H4 (cell line): ENCODE measurements around the gene CA5B. TPM values are rescaled to one million over a fixed set of nuclear protein-coding genes. Genes with fewer than 3 reads are reported as not detected.
"Not testable (repeated sequence)": the region's sequence is repeated elsewhere in the genome, so short reads cannot be mapped to it uniquely, and the experiment has no call there.

ENCODE experiments used
- DNase-seq: peaks from one replicate; pipeline ENCODE4 v3.0.0-alpha.2; 2015; ENCODE audit warnings: low spot score
- total RNA-seq: library from RNA; depleted of rRNA; stranded (reverse); fragments of >200 nt; shearing (Covaris generic); gene quantifications from 2 replicates; pipeline ENCODE4 v1.2.3, GENCODE V29; 2014; rRNA removed

Gene CA5B
- total RNA-seq, 1 experiment from 2014 or later, result 6.0 TPM

DNA sequence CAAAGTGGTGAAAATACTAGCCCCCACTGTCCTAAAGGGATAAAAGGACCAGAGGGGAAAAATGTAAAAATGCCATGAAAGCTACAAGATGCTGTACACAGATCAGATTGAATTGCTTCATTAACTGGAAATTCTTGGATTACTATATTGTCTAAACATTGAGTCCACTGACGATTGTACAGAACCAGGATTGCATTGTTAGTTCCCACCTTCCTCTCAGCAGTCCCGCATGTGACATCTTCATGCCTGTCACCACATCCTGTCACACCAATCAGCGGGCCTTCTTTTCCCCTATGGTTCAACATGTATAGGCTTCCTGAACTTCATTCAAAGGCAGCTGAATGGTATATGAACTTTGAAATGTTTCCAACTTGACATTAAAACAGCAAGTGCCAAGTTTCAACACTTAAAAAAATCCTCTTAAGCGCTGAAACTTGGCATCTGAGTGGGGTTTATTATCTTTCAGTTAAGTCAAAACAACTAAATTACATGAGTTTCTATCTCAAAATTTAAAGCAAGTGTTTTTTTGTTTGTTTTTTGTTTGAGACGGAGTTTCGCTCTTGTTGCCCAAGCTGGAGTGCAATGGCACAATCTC is 76.8 kb downstream of the CA5B start:
- no peak for DNase-seq

DNA sequence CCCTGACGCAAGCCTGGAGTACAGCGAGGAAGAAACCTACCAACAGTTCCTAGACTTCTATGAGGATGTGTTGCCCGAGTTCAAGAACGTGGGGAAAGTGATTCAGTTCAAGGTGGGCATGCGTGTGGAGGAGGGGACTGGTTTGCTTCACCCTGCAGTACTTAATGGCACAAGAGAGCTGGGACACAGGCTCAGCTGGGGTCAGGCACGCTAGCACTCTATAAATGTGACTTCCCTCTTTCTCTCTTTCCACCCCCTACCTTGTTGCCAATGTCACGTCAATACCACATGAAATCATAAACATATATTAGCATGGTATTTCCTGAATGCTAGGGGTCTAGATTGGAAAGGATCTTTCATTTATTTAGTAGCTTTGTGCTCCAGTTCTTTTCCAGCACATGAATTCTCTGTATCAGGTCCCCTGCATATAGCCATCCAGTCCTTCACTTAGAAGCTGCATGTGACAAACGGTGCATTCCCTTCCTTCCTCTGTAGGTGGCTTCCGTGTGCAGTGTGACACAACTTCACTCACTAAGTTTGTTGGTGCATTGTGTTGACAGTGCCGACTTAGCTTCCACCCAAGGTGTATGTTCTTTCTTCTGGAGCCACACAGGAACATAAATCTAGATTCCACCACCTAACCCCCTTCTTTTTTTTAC is 77.8 kb downstream of the CA5B start:
- DNase-seq, result peak; percentile 57

DNA sequence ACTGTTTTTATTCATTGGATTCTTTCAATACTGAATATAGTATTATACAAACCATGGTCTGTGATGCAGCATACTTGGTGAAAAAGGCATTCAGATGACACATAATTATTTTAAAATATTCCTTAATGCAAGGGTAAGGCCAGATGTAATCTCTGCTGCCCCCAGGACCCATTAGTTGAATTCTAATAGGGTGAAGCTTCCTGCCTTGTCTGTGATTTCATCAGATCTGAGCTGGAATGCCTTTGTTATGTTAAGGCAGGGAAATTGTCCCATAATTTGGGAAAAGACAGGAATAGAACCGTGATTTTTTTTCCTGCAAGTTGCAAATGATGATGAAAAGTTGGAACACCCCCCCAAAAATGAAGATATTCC is 78.4 kb downstream of the CA5B start:
- no peak for DNase-seq

DNA sequence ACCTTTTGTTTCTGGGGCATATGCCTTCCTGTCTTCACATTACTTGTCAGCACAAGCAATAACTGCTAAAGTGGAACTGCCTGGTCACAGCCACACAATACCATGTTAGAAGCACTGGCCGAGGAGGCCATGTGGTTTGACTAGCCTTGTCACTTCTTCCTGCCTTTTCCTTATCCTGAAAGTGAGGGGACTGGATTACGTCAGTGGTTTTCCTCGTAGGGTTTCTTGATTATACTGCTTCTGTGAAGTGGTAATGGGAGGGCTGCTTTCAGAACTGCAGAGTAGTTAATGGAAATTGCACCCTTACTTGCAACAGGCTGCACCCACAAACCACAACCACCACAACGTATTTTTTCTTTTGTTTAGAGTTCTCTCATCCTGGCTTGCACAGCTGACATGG is 78.8 kb downstream of the CA5B start:
- DNase-seq, result peak; percentile 73

DNA sequence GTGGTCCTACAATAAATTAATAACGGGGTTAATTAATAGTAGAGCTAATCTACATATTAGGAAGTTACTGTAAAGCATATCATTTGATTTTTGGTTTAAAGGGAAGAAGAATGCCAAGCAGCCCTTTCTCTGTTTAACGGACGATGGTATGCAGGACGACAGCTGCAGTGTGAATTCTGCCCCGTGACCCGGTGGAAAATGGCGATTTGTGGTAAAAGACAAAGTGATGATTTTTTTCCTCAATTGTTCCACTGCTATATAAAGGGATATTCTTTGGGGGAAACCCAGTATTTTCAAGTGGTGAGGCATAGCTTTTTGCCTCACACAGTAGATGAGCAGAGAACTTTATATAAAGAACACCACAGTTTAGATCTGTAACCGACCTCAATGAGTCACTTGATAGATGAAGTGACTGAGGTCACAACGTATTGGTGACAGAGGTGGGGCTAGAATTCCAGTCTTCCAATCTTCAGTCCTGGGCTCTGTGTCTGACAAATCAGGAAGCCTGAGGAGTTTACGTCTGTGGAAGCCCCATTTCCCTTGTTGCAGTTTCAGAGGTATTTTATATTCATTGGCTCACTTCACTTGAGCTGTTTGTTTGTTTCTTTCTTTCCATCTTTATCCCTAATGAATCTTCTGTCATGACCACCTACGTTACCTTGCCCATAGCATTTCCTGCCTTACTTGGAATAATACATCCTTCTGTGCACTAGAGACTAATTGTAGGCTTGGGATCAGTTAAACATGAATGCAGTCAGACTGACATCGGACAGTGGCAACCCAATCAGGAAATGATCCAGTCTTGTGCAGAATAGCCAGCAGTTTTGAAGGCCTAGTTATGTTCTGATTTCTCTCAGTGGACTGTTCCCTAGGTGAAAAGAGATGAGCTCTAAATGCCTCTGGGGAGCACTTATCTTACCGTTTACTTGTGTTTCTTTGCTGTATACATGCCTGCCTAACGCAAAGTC is 82.3 kb downstream of the CA5B start:
- DNase-seq, result peak; percentile 43

DNA sequence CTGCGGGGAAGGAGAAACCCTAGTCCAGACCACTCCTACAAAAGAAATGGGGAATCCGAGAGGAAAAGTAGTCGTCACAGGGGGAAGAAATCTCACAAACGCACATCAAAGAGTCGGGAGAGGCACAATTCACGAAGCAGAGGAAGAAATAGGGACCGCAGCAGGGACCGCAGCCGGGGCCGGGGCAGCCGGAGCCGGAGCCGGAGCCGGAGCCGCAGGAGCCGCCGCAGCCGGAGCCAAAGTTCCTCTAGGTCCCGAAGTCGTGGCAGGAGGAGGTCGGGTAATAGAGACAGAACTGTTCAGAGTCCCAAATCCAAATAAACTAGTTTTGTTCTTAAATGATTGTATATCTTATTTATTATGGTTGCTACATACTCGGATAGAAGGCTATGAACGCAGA is 84.9 kb downstream of the CA5B start:
- DNase-seq, result no peak

DNA sequence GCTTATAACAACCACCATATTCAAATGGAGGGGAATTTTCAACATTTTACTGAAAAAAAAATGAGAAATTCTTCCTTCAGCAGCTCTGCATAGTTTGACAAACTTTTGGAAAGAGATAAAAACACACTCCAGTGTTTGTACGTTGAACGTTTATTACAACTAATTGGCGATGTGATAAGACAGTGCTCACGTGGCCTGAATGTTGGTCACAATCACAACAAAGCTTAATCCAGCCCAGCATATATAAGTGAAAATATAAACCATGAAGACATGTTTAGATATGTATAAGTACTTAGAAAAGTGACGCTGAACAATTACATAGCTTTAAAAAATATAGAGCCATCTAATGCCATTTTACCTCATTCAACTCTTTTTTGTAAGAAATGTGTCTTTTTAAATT is 87.9 kb downstream of the CA5B start:
- no peak for DNase-seq

DNA sequence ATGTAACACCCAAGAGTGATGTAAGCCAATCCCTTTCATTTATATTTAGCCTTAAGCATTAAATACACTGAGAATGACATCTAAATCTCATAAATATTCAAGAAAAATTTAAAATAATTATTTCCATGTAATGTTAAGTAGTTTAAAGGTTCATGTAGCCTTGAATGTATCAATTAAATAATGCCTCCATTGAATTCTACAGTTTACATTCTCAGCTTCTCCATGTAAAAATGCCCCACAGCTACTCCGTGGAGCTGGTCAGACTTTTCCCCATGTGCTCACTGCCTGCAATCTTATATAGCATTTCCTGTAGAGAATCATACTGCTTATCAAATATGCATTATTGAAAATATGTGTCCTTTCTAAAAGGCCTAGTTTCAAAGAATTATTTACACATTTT is 91.1 kb downstream of the CA5B start:
- no peak for DNase-seq

DNA sequence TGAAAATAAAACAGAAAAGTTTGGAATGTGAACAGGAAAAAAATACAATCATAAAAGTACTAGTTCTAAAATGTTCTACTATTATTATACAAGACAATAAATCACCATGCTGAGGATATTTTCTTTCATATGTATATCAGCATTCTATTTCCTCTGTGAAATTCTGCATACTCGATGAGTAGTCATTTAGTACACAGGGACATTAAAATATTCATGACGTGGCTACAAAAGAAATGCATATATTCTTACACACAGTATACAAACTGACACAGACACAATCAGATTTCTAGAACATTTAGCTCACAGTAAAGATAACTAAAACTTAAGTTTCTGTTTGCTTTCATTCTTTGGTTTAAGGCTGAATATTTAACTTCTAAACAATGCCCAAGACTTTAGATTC is 93.3 kb downstream of the CA5B start:
- not testable (repeated sequence) for DNase-seq

DNA sequence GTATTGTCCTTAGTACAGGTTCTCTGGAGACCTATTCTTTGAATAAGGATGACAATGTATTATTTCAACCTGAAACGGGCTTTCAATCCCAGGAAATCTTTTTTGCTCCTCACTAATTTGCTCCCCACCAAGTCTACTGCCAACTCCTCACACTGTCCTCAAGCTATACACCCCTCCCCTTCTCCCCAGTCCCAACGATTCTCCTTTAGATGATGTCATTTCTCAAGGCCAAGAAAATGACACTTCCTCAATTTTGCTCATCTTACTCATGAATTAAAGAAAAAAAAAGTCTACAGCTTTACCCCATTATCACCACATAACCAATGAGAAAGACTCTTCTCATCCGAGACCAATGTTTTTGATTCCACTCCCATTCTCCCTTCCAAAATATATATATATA is 96.0 kb downstream of the CA5B start:
- DNase-seq, result no peak

DNA sequence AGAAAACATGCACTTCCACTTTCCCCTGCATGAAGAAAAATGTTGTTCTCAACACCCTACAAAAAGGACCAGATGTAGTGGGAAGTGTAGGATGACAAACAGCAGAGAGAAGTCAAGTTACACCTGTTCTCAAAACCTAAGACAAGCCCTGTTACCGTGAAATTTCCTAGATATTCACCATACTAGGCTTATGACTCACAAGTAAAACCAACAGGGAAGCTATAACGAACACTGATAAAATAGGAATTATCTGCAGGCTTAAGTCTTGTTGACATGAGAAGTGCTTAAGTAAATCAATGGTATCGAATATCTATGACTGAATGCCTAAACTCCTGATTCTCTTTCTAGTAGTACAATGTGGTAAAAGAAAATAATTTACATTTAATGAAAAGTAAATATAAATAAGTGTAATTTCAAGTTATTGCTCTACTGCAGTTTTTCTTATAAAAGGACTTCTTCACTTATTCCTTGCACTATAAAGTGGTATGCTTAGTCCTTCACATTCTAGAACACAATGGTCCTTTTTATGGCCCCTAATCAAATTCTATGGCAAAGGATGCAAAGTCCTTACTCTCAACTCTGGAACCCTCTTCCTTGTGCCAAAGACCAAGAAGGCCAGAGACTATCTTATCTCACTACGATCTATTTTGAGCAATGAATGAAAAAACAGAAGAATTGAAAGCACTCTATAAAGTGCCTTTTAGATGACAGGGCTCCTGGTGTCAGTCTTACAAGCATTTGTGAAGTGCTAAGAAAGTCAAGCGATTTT is 96.9 kb downstream of the CA5B start:
- no peak for DNase-seq

Other genes starting within 250 kb of the CA5B start
- 117 and 126 TPM in 2 replicates for gene PIR, start 244.9 kb upstream of the CA5B start, total RNA-seq
- gene BMX, start 237.5 kb upstream of the CA5B start, total RNA-seq, result not detected in 2 replicates
- not detected in 2 replicates for gene ACE2, start 137.3 kb upstream of the CA5B start, total RNA-seq
- gene CLTRN, start 73.5 kb upstream of the CA5B start, total RNA-seq, result 0.12 TPM in 1 of 2 replicates, not detected in the other
- gene ZRSR2, start 52.2 kb downstream of the CA5B start, total RNA-seq, result 4.0 TPM in 1 of 2 replicates, not detected in the other
- gene AP1S2, start 116.5 kb downstream of the CA5B start, total RNA-seq, result 54.5 and 57.4 TPM in 2 replicates